Limb (tissue), 2 donors: ENCODE results near the gene EWSR1.
A peak's percentile ranks its signal among the peaks of the same experiment; 100 is the strongest.
"Not testable (repeated sequence)": the region's sequence is repeated elsewhere in the genome, so short reads cannot be mapped to it uniquely, and the experiment has no call there.

ENCODE experiments used
- DNase-seq, 2 donors: peaks; one replicate each; pipeline ENCODE4 v3.0.0-alpha.2; 2016; ENCODE audit errors: extremely low spot score in 2 of 2

EWSR1 gene

DNA sequence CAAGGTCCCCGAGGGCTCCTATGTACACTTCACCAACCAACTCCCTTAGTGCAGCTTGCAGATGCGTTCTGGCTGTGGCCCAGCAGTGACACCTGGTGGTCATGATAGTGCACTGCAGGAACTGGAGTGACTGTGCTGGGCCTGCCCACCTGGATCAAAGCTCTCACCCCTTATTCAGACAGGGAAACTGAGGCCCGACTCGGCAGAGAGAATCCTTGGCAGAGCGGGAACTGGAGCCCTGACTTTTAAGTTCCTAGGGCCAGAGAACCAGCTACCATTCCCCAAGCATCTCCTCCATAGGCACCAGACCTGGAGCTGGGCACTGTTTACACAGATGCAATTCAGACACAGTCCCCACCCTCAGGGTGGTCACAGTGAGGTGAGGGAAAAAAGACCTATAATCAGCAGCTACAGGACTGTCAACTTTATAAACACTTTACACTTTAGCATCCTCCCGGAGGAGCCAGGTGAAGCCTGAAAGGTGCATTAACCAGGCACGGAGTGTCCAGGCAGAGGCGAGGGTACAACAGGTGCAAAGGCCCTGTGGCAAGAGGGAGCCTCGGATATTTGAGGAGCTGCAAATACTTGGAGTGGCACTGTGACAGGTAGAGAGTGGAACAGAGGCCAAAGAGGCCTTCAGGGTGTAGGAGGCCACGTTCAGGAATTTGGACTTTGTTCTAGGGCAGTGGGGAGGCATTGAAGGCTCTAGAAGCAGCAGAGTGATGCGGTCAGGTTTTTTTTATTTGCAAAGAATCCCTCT is 22.3 kb upstream of the EWSR1 start:
- peak; percentile 67 to 84 for DNase-seq

GRCh38 chr22:29247891-29248290 is 20.2 kb upstream of the EWSR1 start:
- not testable (repeated sequence) for DNase-seq

DNA sequence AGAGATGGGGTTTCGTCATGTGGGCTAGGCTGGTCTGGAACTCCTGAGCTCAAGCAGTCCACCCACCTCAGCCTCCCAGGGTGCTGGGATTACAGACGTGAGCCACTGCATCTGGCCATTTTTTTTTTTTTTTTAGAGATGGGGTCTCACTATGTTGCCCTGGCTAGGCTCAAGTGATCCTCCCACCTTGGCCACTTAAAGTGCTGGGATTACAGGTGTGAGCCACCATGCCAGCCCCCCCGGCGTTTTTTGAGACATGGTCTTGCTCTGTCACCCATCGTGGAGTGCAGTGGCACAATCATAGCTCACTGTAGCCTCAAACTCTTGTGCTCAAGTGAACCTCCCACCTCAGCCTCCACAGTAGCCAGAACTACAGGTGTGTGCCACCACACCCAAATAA is 16.8 kb upstream of the EWSR1 start:
- no peak for DNase-seq

GRCh38 chr22:29251981-29252911 is 15.8 kb upstream of the EWSR1 start:
- no peak for DNase-seq

DNA sequence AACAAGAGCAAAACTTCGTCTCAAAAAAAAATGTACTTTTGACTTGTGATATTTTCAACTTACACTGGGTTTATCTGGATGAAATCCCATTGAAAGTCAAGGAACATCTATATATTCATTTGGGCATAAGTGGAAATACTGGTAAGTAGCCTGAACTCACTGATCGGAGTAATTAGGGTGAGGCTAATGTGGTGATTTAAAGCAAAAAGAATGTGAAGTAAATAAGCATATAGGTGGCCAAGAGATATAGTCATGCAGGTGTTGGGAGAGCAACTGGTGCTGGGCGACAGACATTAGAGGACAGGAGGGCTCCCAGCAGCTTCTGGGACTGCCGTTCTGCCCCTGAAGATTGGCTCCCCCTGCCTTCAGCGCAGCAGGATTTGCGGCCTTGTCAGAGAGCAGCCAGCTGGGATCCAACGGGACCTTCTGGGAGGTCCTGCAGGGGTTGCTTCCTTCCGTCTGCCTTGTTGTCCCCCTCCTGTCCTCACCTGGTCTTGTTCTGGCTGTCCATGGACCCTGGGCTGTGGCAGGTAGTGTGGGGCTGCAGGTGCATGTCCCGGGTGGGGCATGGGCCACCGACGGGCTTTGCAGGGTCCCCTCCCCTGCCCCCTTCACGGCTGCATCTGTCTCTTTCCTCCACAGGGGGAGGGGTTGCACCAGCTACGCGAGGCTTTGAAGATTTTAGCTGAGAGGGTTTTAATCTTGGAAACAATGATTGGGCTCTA is 14.3 kb upstream of the EWSR1 start:
- DNase-seq = no peak

DNA sequence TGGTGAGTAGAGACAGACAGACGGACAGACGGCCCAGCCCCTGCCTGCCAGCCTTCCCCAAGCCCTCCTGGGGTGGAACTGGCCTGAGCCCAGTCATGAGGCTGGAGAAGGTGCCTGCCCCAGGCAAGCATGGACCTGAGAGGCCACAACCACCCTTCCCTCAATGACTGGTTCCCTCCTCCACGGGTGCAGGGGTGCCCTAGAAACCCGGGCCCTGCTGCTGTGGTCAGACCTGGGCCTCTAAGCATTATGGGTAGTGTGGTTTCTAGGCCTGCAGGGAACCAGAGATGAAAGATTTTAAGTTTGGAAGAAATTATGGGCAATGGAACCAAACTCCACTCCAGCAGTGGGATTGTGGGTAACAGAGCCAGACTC is 13.8 kb upstream of the EWSR1 start:
- no peak for DNase-seq

GRCh38 chr22:29255064-29255621 is 12.9 kb upstream of the EWSR1 start:
- DNase-seq = no peak

DNA sequence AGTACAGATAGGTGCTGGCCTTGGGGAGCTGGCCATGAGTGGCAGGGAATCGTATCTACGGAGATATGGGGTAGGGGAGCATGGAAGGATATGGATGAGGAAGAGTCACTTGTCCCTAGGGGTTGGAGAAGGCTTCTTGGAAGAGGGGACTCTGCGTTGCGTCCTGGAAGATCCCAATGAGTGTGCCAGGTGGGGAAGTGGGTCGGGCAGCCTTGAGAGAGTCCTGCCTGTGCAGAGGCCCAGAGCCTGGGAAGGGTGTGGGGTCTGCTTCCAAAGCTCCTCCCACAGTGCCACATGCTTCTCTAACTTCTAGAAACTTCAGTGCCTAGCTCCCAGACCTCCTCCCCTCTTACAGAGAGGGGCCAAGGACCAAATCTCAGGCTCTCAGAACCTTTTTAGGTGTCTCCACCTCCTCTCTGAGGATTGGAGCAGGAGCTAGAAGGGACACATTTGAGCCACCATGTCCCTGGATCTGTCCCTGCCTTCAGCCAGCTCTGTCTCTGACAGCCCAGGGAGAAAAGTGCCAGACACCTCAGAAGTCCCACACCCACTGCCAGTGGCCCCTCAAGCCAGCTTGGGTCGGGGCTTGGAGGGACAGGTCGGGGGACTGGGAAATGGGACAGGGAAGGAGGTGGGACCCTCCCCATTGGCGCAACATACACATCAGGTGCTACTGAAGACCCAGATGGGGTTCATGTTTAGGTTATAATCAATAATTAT is 11.3 kb upstream of the EWSR1 start:
- no peak for DNase-seq

GRCh38 chr22:29257751-29258181 is 10.3 kb upstream of the EWSR1 start:
- DNase-seq = no peak

DNA sequence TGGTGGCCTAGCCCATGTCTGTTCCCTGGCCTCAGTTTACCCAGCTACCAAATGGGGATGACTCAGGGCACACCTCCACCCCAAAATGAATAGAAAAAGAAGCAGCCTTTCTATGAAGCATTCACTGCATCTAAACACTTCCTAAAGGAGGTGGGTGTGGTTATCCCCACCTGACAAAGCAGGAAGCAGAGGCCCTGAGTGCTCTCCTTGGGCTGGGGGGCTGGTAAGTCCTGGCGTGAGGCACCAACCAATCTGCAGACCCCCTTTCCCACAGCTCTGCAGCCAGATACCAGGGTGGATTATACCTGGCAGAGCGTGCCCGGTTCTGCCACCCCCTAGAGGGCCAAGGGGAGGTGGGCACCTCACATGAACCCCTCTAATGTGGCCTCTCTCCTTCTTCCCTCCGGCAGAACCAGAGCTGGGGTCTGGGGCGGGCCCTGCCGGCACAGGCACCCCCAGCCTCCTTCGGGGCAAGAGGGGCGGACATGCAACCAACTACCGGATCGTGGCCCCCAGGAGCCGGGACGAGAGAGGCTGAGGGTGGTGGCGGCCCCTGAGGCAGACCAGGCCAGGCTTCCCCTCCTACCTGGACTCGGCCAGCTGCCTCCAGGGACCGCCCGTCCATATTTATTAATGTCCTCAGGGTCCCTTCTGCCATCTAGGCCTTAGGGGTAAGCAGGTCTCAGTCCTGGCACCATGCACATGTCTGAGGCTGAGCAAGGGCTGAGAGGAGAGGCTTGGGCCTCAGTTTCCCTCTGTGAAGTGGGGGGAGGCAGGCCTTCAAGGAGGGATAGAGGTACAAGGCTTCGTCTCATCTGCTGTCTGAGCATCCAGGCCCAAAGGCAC is 9.4 kb upstream of the EWSR1 start:
- DNase-seq = no peak

GRCh38 chr22:29259253-29259899 is 8.7 kb upstream of the EWSR1 start:
- DNase-seq = no peak

DNA sequence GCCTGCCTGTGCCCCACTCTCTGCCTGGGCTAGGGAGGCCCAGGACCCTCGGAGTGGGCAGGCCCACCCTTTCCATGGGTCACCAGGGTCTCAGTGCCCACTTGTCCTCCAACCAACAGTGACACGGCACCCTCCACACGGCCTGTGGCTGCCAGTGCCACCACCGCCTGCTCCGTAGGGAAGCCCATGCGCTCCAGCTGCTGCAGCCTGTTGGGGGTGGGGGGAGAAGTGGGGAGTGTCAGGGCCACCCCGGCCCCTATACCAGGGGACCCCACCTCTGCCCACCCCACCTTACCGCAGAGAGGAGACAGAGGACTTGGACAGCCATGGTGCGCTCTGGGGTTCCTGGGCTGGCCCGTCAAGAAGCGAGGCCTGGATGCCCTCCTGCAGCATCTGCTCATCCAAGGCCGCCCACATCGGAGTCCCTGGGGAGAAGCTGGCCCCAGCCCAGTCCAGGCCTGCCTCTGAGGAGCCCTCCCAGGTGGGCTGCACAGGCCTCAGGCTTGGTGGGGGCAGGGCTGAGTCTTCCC is 8.0 kb upstream of the EWSR1 start:
- no peak for DNase-seq

DNA sequence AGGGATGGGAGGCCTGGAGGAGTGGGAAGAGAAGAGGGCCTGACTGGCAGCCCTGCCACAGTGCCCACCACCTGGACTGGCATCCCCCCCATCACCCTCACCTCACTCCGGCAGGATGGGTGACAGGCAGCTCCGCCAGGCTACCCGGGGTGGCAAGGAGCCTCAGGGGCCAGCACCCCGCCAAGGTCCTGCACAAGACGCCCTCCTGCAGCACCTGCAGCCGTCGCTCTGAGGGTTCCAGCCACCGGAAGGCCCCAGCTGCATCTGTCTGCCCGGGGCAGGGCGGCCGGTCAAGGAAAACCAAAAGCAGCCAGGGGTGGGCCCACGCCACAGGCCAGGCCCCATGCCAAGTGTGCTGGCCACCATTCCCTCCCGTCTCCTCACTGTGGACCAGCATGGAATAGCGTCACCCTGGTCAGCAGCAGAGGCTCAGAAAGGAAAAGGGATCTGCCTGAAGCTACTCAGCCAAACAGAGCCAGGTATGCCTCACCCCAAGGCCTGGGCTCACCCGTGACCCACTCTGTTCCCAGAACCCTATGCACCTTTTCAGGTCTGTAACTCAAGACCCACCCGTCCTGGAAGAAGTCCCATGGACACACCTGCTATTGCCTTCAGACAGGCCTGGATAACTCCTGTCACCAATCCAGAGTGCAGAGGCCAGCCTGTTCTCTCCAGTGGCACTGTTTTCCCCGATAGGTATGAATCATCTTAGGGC is 7.3 kb upstream of the EWSR1 start:
- no peak for DNase-seq

- no peak for DNase-seq
Observed at GRCh38 chr22:29263791-29264276, 4.2 kb upstream of the EWSR1 start.

DNA sequence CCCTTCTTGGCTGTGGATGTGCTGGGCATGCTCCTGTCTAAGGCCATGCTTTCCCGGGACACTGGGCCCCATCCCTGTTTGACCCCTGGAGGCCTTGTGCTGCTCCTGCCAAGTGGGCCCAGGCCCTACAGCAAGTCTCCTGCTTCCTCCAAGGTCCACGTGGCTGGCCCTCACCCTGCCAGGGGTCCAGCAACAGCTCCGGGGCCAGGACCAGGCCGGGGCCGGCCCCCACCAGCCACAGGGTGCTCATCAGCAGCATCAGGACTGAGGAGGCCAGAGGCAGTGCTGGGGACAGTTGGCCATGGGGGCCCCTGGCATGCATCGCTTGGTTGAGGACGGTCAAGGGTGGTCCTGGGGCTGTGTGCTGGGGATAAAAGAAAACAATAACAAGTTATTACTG is 2.8 kb upstream of the EWSR1 start:
- no peak for DNase-seq

DNA sequence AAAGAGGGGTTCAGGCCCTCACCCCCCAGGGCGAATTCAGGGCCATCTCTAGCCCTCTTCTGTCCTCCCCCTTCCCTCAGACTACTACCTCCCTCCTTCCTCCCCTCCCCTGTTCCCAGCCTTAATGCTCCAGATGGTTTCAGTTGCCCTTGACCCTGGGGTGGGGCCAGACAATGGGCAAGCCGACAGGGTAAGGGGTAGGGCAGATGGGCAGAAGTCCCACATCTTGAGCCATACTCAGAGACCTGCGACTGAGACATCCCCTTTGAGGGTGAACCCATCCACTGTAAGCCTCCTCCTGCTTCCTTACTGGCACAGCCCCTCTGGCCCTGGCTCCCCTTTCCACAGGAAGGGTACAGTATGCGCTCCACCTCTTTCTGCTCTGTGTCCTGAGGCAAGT is 2.1 kb upstream of the EWSR1 start:
- DNase-seq = no peak

DNA sequence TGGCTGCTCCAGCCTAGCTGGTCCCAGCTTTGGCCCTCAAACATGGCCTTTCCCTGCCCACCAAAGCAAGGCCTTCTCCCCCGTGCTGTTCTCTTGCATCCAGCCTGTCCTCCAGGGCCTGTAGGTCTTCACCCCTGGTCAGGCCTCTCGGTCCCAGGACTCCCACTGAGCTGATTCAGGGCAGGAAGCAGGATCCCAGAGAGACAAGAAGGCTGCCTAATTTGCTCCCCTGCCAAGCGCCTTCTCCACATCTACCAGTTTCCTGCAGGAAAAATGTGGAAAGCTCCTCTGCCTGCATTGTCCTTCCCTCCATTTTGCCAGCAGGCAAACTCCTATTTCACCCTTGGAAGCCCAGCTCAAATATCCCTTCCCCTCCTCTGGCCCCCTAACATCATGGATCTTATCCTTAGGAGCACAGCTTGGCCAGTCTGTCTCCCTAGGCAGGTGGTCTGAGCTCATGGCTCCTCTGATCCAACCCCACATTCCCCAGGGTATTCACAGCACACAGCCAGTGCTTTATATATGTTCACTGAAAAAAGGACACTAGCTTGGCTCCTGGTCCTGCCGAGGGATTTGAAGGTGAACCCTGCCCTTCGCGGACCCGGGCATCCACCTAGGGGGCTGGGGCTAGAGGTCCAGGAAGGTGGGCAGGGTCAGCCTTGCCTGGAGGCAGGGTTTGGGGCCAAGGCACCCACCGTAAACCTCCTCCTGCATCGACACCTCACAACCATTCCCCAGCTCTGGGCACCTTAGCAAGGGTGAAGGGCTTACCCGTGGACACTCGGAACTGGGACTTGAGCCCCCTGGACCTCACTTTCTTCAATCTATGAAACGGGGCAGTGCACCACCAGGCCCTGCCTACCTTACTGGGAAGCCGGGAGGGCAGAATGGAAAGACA is 1.3 kb upstream of the EWSR1 start:
- no peak for DNase-seq

GRCh38 chr22:29267462-29267857 is 608 bp upstream of the EWSR1 start:
- DNase-seq = no peak
